Neural progenitor cell (in vitro differentiated cells): ENCODE measurements around the gene GPR42. TPM values are rescaled to one million over a fixed set of nuclear protein-coding genes. Genes with fewer than 3 reads are reported as not detected.

Source experiments
- DNase-seq: peaks from one replicate; pipeline ENCODE4 v3.0.0-alpha.2; 2016; ENCODE audit warnings: low spot score
- H2AFZ ChIP-seq: fragments of 200-600 bp; sonication (generic); replicated peaks from 2 replicates; pipeline ENCODE4 v1.6.1; 2016; ENCODE audit warnings: antibody characterized with exemption
- H3F3A ChIP-seq: fragments of 200-600 bp; sonication (generic); 2 replicates; pipeline ENCODE4 v1.6.1; 2016; ENCODE audit warnings: antibody characterized with exemption, low read depth
- H3K27ac ChIP-seq: fragments of 200-600 bp; sonication (generic); 2 replicates; pipeline ENCODE4 v1.5.1; 2016; ENCODE audit warnings: mild to moderate bottlenecking
- H3K27me3 ChIP-seq: fragments of 200-600 bp; sonication (generic); 2 replicates; pipeline ENCODE4 v1.6.1; 2016; ENCODE audit warnings: mild to moderate bottlenecking, moderate library complexity
- H3K36me3 ChIP-seq: fragments of 200-600 bp; sonication (generic); 2 replicates; pipeline ENCODE4 v1.5.1; 2016
- H3K4me1 ChIP-seq: fragments of 200-600 bp; sonication (generic); 2 replicates; pipeline ENCODE4 v1.6.1; 2016; ENCODE audit warnings: mixed run types
- H3K4me2 ChIP-seq: fragments of 200-600 bp; sonication (generic); 2 replicates; pipeline ENCODE4 v1.6.1; 2016
- H3K4me3 ChIP-seq: fragments of 200-600 bp; sonication (generic); 2 replicates; pipeline ENCODE4 v1.5.1; 2016
- H3K79me2 ChIP-seq: fragments of 200-600 bp; sonication (generic); 2 replicates; pipeline ENCODE4 v1.6.1; 2016; ENCODE audit warnings: low read depth
- H3K9ac ChIP-seq: fragments of 200-600 bp; sonication (generic); 2 replicates; pipeline ENCODE4 v1.6.1; 2016
- H3K9me3 ChIP-seq: fragments of 200-600 bp; sonication (generic); 2 replicates; pipeline ENCODE4 v1.5.1; 2016; ENCODE audit warnings: low read depth
- H4K20me1 ChIP-seq: fragments of 200-600 bp; sonication (generic); 2 replicates; pipeline ENCODE4 v1.6.1; 2016; ENCODE audit warnings: low read depth
- H3K27ac Mint-ChIP-seq: 3 replicates; pipeline ENCODE4 v1.8.0; 2021; ENCODE audit warnings: mixed read lengths
- H3K27me3 Mint-ChIP-seq: 2 replicates; pipeline ENCODE4 v1.8.0; 2022; ENCODE audit warnings: low read depth, mild to moderate bottlenecking, inconsistent platforms, moderate library complexity, mixed read lengths; ENCODE audit not compliant: insufficient read depth
- H3K36me3 Mint-ChIP-seq: 3 replicates; pipeline ENCODE4 v1.8.0; 2021; ENCODE audit warnings: mixed read lengths
- H3K4me1 Mint-ChIP-seq: 3 replicates; pipeline ENCODE4 v1.8.0; 2021; ENCODE audit warnings: mixed read lengths
- H3K4me3 Mint-ChIP-seq: 3 replicates; pipeline ENCODE4 v1.8.0; 2021; ENCODE audit warnings: mild to moderate bottlenecking, moderate library complexity, mixed read lengths
- H3K9me3 Mint-ChIP-seq: 3 replicates; pipeline ENCODE4 v1.8.0; 2020; ENCODE audit warnings: mixed read lengths
- CTCF ChIP-seq: fragments of 200-600 bp; sonication (generic); IDR thresholded peaks from 2 replicates; pipeline ENCODE4 v1.5.1; 2017; ENCODE audit warnings: antibody characterized with exemption, mild to moderate bottlenecking
- EZH2 ChIP-seq: fragments of 200-600 bp; sonication (generic); IDR thresholded peaks from 2 replicates; pipeline ENCODE4 v1.6.1; 2017; ENCODE audit warnings: antibody characterized with exemption, mild to moderate bottlenecking, moderate library complexity
- EZH2phosphoT487 ChIP-seq: fragments of 200-600 bp; sonication (generic); IDR thresholded peaks from 2 replicates; pipeline ENCODE4 v1.6.1; 2017; ENCODE audit warnings: antibody characterized with exemption
- total RNA-seq: library from RNA; depleted of rRNA; stranded (reverse); fragments of >200 nt; gene quantifications from 2 replicates; pipeline ENCODE4 v1.2.3, GENCODE V29; 2015; ENCODE audit warnings: low replicate concordance

Gene GPR42
- total RNA-seq, 1 donor from 2014 or later: not detected

GRCh38 chr19:35395382-35396199 is 24.7 kb downstream of the GPR42 start:
- Mint-ChIP-seq H3K27me3 (no peaks in the 10 kb centered on the region), H3K27ac (no peak overlapping the region), H3K4me1 (no peaks in the 10 kb centered on the region), H3K36me3 (no peaks in the 10 kb centered on the region), H3K9me3 (no peaks in the 10 kb centered on the region), H3K4me3 (no peak overlapping the region)
- peak; percentile 6 for DNase-seq
- H3K9ac ChIP-seq: no peak overlapping the region
- no peaks in the 10 kb centered on the region for H4K20me1 ChIP-seq
- H3K36me3 ChIP-seq: no peaks in the 10 kb centered on the region
- no peaks in the 10 kb centered on the region for H3K27me3 ChIP-seq
- no peak overlapping the region for H3K27ac ChIP-seq
- no peaks in the 10 kb centered on the region for H3K9me3 ChIP-seq
- no peak for TF ChIP-seq EZH2
- no peak for TF ChIP-seq EZH2phosphoT487
- no peak for TF ChIP-seq CTCF
- H3K4me1 ChIP-seq: no peaks in the 10 kb centered on the region
- no peaks in the 10 kb centered on the region for H3F3A ChIP-seq
- H3K4me3 ChIP-seq: no peak overlapping the region
- no peaks in the 10 kb centered on the region for H3K79me2 ChIP-seq
- H3K4me2 ChIP-seq: no peak overlapping the region
- no peak overlapping the region for H2AFZ ChIP-seq

- Mint-ChIP-seq H3K9me3 (no peaks in the 10 kb centered on the region), H3K4me3 (no peak overlapping the region), H3K27ac (no peak overlapping the region), H3K27me3 (no peaks in the 10 kb centered on the region), H3K36me3 (no peaks in the 10 kb centered on the region), H3K4me1 (no peaks in the 10 kb centered on the region)
- no peaks in the 10 kb centered on the region for H4K20me1 ChIP-seq
- H3K27me3 ChIP-seq: no peaks in the 10 kb centered on the region
- no peaks in the 10 kb centered on the region for H3K79me2 ChIP-seq
- TF ChIP-seq EZH2 (no peak), EZH2phosphoT487 (no peak), CTCF (no peak)
- no peaks in the 10 kb centered on the region for H3F3A ChIP-seq
- H3K9ac ChIP-seq: no peak overlapping the region
- no peak overlapping the region for H3K4me3 ChIP-seq
- H3K36me3 ChIP-seq: no peaks in the 10 kb centered on the region
- no peak overlapping the region for H2AFZ ChIP-seq
- H3K27ac ChIP-seq: no peak overlapping the region
- H3K4me2 ChIP-seq: no peak overlapping the region
- H3K9me3 ChIP-seq: no peaks in the 10 kb centered on the region
- no peaks in the 10 kb centered on the region for H3K4me1 ChIP-seq
- DNase-seq: no peak
Measured at GRCh38 chr19:35396240-35396885, 25.5 kb downstream of the GPR42 start.

- Histone ChIP-seq H2AFZ (no peak overlapping the region), H4K20me1 (no peaks in the 10 kb centered on the region), H3K4me1 (no peaks in the 10 kb centered on the region), H3K4me3 (no peak overlapping the region), H3K79me2 (no peaks in the 10 kb centered on the region), H3K36me3 (no peaks in the 10 kb centered on the region), H3K27me3 (no peaks in the 10 kb centered on the region), H3K9me3 (no peaks in the 10 kb centered on the region), H3K9ac (no peak overlapping the region), H3K27ac (no peak overlapping the region), H3K4me2 (no peak overlapping the region), H3F3A (no peaks in the 10 kb centered on the region)
- no peaks in the 10 kb centered on the region for H3K36me3 Mint-ChIP-seq
- DNase-seq: no peak
- H3K9me3 Mint-ChIP-seq: no peaks in the 10 kb centered on the region
- no peaks in the 10 kb centered on the region for H3K4me1 Mint-ChIP-seq
- H3K4me3 Mint-ChIP-seq: no peak overlapping the region
- no peak for TF ChIP-seq CTCF
- no peak for TF ChIP-seq EZH2
- no peak for TF ChIP-seq EZH2phosphoT487
- no peaks in the 10 kb centered on the region for H3K27me3 Mint-ChIP-seq
- no peak overlapping the region for H3K27ac Mint-ChIP-seq
Measured at GRCh38 chr19:35397064-35397463, 26.2 kb downstream of the GPR42 start.
